GM23338 (cell line): Measurements from ENCODE around the gene TPCN2. TPM values are rescaled to one million over a fixed set of nuclear protein-coding genes. Genes with fewer than 3 reads are reported as not detected.

Source experiments
- CREB1 ChIP-seq: fragments of 250-450 bp; sonication (Bioruptor Pico); IDR thresholded peaks from 2 replicates; pipeline ENCODE4 v1.5.0; 2020; ENCODE audit warnings: low read depth, mild to moderate bottlenecking, moderate library complexity
- CTCF ChIP-seq, 2 experiments: fragments of 200-600 bp in 1 of 2; sonication (generic) in 1 of 2; conservative IDR thresholded peaks; 2 replicates each; pipeline versions ENCODE4 v1.5.1 to v1.6.1; 2016 to 2017; ENCODE audit warnings: antibody characterized with exemption in 2 of 2, low read depth in 2 of 2, mild to moderate bottlenecking in 2 of 2, moderate library complexity in 1 of 2
- EZH2 ChIP-seq: fragments of 200-600 bp; sonication (generic); IDR thresholded peaks from one replicate; pipeline ENCODE4 v1.8.0; 2017; ENCODE audit warnings: antibody characterized with exemption, mild to moderate bottlenecking, low read depth; ENCODE audit not compliant: unreplicated experiment
- JUNB ChIP-seq: IDR thresholded peaks from one replicate; pipeline ENCODE4 v1.6.1; 2016; ENCODE audit warnings: antibody characterized with exemption; ENCODE audit not compliant: unreplicated experiment
- NANOG ChIP-seq: IDR thresholded peaks from 2 replicates; pipeline ENCODE4 v1.6.1; 2016; ENCODE audit warnings: antibody characterized with exemption, borderline replicate concordance
- POLR2AphosphoS5 ChIP-seq: IDR thresholded peaks from 2 replicates; pipeline ENCODE4 v1.6.1; 2016; ENCODE audit warnings: antibody characterized with exemption, low read depth
- REST ChIP-seq: IDR thresholded peaks from one replicate; pipeline ENCODE4 v1.6.1; 2018; ENCODE audit warnings: antibody characterized with exemption; ENCODE audit not compliant: unreplicated experiment
- STAT1 ChIP-seq: IDR thresholded peaks from one replicate; pipeline ENCODE4 v1.6.1; 2016; ENCODE audit warnings: antibody characterized with exemption; ENCODE audit not compliant: unreplicated experiment
- ZNF114 ChIP-seq: fragments of 250-450 bp; sonication (Bioruptor Pico); IDR thresholded peaks from 2 replicates; pipeline ENCODE4 v1.5.0; 2020; ENCODE audit warnings: mild to moderate bottlenecking, moderate library complexity
- ZNF331 ChIP-seq: fragments of 250-450 bp; sonication (Bioruptor Pico); IDR thresholded peaks from 2 replicates; pipeline ENCODE4 v1.5.0; 2020; ENCODE audit warnings: low read depth, mild to moderate bottlenecking, moderate library complexity
- polyA plus RNA-seq: library from polyadenylated mRNA; unstranded; fragments of >200 nt; fragmentation: Nextera tagmentation; extraction: Ambion mirVana; gene quantifications from 2 replicates; pipeline ENCODE4 v1.2.1, GENCODE V29; 2016
- total RNA-seq: library from RNA; depleted of rRNA; stranded (reverse); fragments of >200 nt; shearing (Covaris generic); gene quantifications from 2 replicates; pipeline ENCODE4 v1.2.3, GENCODE V29; 2014
- TF ChIP-seq, protein P1 (sequence below): IDR thresholded peaks from 2 replicates; pipeline ENCODE4 v1.6.1; 2016; ENCODE audit warnings: antibody characterized with exemption

The TPCN2 gene
- total and polyA plus RNA-seq, 2 experiments from 2014 or later = 5.8 to 14.7 TPM

DNA sequence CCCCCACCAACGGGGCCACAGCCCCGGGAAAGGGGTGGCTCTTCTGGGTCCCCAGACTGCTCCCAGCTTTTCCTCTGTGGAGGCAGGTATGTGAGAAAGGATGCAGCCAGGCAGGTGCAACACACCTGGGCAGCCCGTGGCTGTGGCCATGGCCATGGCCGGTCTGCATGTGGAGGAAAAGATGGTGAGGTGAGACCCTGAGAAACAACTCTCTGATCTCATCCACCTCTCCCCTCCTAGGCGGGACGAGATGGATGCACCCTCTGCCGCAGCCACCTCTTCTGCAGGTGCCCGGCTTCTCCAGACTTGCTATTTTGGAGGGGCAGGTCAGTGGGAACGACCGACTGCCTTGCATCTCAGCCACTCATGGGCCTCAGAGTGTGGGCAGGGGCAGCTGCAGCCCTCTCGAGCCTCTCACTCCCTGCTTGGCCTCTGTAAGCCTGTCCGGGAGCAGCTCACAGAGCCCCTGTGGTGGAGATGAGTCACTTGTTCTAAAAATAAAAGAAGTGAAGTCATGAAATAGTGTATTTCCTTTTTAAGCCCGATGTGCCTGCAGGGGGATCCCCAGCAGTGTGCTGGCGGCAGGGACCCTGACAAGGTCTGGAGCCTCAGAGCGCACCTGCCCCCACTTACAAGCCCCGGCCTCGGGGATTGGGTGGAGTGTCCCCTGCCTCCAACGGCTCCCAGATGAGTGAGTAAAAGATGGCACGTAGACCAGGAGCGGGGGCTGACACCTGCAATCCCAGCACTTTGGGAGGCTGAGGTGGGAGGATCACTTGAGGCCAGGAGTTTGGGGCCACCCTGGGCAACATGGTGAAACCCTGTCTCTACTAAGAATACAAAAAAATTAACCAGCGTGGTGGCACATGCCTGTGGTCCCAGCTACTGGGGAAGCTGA lies 117.7 kb downstream of the TPCN2 start (continued):
- TF ChIP-seq, protein P1, sequence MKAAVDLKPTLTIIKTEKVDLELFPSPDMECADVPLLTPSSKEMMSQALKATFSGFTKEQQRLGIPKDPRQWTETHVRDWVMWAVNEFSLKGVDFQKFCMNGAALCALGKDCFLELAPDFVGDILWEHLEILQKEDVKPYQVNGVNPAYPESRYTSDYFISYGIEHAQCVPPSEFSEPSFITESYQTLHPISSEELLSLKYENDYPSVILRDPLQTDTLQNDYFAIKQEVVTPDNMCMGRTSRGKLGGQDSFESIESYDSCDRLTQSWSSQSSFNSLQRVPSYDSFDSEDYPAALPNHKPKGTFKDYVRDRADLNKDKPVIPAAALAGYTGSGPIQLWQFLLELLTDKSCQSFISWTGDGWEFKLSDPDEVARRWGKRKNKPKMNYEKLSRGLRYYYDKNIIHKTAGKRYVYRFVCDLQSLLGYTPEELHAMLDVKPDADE = no peak
- TF ChIP-seq CTCF (conservative IDR thresholded peaks at IDR 0.05; ENCODE audit: low read depth in 2 of 2) = no peak
- TF ChIP-seq CREB1 (CRISPR knock-in tag) = no peak
- no peak for TF ChIP-seq ZNF331
- no peak for TF ChIP-seq REST
- no peak for TF ChIP-seq NANOG
- TF ChIP-seq POLR2AphosphoS5 = no peak
- TF ChIP-seq JUNB = no peak
- TF ChIP-seq EZH2 = no peak
- TF ChIP-seq STAT1 = no peak
- TF ChIP-seq ZNF114 (CRISPR knock-in tag) = no peak
